Gastroesophageal sphincter (tissue), 4 donors: ENCODE results near the gene RIPK1. TPM values are rescaled to one million over a fixed set of nuclear protein-coding genes. Genes with fewer than 3 reads are reported as not detected.

Experiments used
- ATAC-seq: fragments of 150-250 bp; one replicate; pipeline ENCODE4 v1.9.1; 2016; ENCODE audit warnings: mild to moderate bottlenecking, moderate library complexity
- H3K27ac ChIP-seq, 4 donors: fragments of 200-600 bp; sonication (generic) in 3 of 4; 1 replicate in 3 of 4; 2 replicates in 1 of 4; pipeline ENCODE4 v1.5.1; 2016 to 2019
- H3K27me3 ChIP-seq: fragments of 200-600 bp; sonication (generic); one replicate; pipeline ENCODE4 v1.5.1; 2019
- H3K36me3 ChIP-seq, 2 donors: fragments of 200-600 bp; sonication (generic); one replicate each; pipeline ENCODE4 v1.5.1; 2019; ENCODE audit warnings: control low read depth in 1 of 2
- H3K4me1 ChIP-seq, 3 donors: fragments of 200-600 bp; sonication (generic); 1 replicate in 2 of 3; 2 replicates in 1 of 3; pipeline ENCODE4 v1.5.1; 2016 to 2019; ENCODE audit warnings: control low read depth in 2 of 3
- H3K4me3 ChIP-seq, 2 donors: fragments of 200-600 bp; sonication (generic); one replicate each; pipeline ENCODE4 v1.5.1; 2019; ENCODE audit warnings: mild to moderate bottlenecking in 1 of 2, moderate library complexity in 1 of 2
- H3K9me3 ChIP-seq, 3 donors: fragments of 200-600 bp; sonication (generic); one replicate each; pipeline ENCODE4 v1.5.1; 2017 to 2019; ENCODE audit warnings: control low read depth in 2 of 3
- CTCF ChIP-seq, 4 experiments: fragments of 200-600 bp in 2 of 4; fragments of 450-650 bp in 2 of 4; sonication (generic) in 1 of 4; IDR thresholded peaks; one replicate each; pipeline ENCODE4 v1.5.1; 2017 to 2019; ENCODE audit warnings: antibody characterized with exemption in 4 of 4, mild to moderate bottlenecking in 2 of 4, moderate library complexity in 2 of 4
- EP300 ChIP-seq: sonication (generic); formaldehyde crosslinking; IDR thresholded peaks from one replicate; pipeline ENCODE4 v1.6.1; 2017; ENCODE audit warnings: antibody characterized with exemption, mild to moderate bottlenecking
- POLR2A ChIP-seq, 2 donors: fragments of 450-650 bp; IDR thresholded peaks; one replicate each; pipeline ENCODE4 v1.6.1; 2017; ENCODE audit warnings: antibody characterized with exemption in 2 of 2, mild to moderate bottlenecking in 2 of 2, moderate library complexity in 1 of 2
- POLR2AphosphoS5 ChIP-seq: sonication (generic); formaldehyde crosslinking; IDR thresholded peaks from one replicate; pipeline ENCODE4 v1.6.1; 2017; ENCODE audit warnings: antibody characterized with exemption
- WGBS, 2 donors: methylation state at CpG; one replicate each; pipeline ENCODE4 v1.1.5; 2018; ENCODE audit warnings: low coverage in 1 of 2; 5-methylcytosine and 5-hydroxymethylcytosine counted together
- total RNA-seq, 4 donors: library from RNA; depleted of rRNA; stranded (reverse); fragments of >200 nt; gene quantifications; one replicate each; pipeline ENCODE4 v1.1.0, GENCODE V29; 2016

The RIPK1 gene
- total RNA-seq, 4 donors from 2014 or later, result 20.1 to 28.9 (median 25.7) TPM

GRCh38 chr6:3088968-3089367, 20.7 kb downstream of the RIPK1 start:
- ATAC-seq, result no peak
- Histone ChIP-seq H3K36me3 (peaks cover 5 to 68% of the 10 kb centered on the region in 2 donors), H3K4me3 (no peak overlapping the region), H3K27ac (peak overlapping the region in 3 of 4 donors; percentile 41 to 63 (median 41)), H3K27me3 (no peaks in the 10 kb centered on the region), H3K4me1 (no peaks in the 10 kb centered on the region), H3K9me3 (no peaks in the 10 kb centered on the region)
- 31 to 42% methylated on average over 4 of the region's 4 CpGs for WGBS, 2 donors
- TF ChIP-seq EP300 (no peak), CTCF (IDR thresholded peaks at IDR 0.05) (no peak), POLR2A (IDR thresholded peaks at IDR 0.05) (no peak), POLR2AphosphoS5 (no peak)

DNA sequence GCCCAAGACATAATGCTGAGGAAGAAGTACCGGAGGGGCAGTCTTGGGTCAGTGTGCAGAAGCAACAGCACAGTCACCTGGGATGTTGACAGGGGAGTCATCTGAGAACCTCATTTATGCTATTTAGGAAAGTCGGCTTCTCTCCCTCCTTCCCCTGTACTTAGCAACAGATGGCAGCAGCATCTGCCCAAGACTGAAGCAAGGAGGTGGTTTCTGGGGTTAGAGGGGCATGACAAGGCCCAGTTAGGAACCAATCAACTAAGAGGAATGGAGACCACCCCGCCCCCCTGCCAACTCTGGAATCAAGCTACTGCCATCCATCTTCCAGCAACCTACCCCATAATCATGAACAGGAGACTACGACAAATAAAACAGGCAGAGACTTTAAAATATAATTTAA, 21.7 kb downstream of the RIPK1 start:
- Histone ChIP-seq H3K27ac (no peak overlapping the region), H3K27me3 (no peaks in the 10 kb centered on the region), H3K4me1 (no peaks in the 10 kb centered on the region), H3K36me3 (peaks cover 5 to 67% of the 10 kb centered on the region in 2 donors), H3K9me3 (no peaks in the 10 kb centered on the region), H3K4me3 (no peak overlapping the region)
- ATAC-seq, result no peak
- TF ChIP-seq CTCF (IDR thresholded peaks at IDR 0.05) (no peak), EP300 (no peak), POLR2A (IDR thresholded peaks at IDR 0.05) (no peak), POLR2AphosphoS5 (no peak)
- WGBS, 2 donors, result 66 to 78% methylated on average over 3 to 4 of the region's 4 CpGs

DNA sequence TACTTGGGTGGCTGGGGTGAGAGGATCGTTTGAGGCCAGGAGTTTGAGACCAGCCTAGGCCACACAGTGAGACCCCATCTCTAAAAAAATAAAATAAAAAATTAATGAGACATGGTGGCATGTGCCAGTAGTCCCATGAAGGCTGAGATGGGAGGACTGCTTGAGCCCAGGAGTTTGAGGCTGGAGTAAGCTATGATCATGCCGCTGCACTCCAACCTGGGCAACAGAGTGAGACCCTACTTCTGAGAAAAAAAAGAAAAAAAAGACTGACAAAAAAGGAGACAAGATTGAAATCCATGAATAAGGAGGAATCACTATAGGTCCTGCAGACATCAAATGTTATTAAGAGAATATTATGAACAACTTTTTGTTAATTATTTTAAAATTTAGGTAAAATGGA, 26.5 kb downstream of the RIPK1 start:
- no peaks in the 10 kb centered on the region for H3K27me3 ChIP-seq
- ATAC-seq, result no peak
- TF ChIP-seq POLR2A (IDR thresholded peaks at IDR 0.05), result no peak
- TF ChIP-seq POLR2AphosphoS5, result no peak
- TF ChIP-seq CTCF (IDR thresholded peaks at IDR 0.05), result no peak
- no peak for TF ChIP-seq EP300
- H3K27ac ChIP-seq, result no peak overlapping the region
- H3K4me3 ChIP-seq, result no peak overlapping the region
- WGBS, 2 donors, result 92 to 94% methylated on average over 2 of the region's 2 CpGs
- H3K36me3 ChIP-seq, result peaks cover 4 to 66% of the 10 kb centered on the region in 2 donors
- H3K9me3 ChIP-seq, result no peaks in the 10 kb centered on the region
- H3K4me1 ChIP-seq, result no peaks in the 10 kb centered on the region

DNA sequence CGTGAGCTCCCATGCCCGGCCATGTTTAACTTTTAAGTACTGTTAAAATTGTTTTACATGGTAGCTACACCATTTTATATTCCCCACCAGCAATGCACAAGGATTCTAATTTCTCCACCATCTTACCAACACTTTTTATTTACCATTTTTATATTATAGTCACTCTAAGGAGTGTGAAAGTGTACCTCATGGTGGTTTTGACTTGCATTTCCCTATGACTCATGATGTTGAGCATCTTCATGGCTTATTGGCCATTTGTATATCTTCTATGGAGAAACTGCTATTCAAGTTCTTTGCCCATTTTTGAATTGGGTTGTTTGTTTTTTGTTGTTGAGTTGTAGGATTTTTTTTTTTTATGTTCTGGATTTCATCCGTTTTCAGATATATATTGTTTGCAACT, 34.6 kb downstream of the RIPK1 start:
- TF ChIP-seq POLR2AphosphoS5, result no peak
- no peak for TF ChIP-seq POLR2A (IDR thresholded peaks at IDR 0.05)
- TF ChIP-seq CTCF (IDR thresholded peaks at IDR 0.05), result no peak
- no peak for TF ChIP-seq EP300
- Histone ChIP-seq H3K27ac (no peak overlapping the region), H3K9me3 (no peaks in the 10 kb centered on the region), H3K4me1 (no peaks in the 10 kb centered on the region), H3K36me3 (peaks cover 0 to 99% of the 10 kb centered on the region in 2 donors), H3K4me3 (no peak overlapping the region), H3K27me3 (no peaks in the 10 kb centered on the region)
- no peak for ATAC-seq
- 88 to 95% methylated on average over 3 of the region's 3 CpGs for WGBS, 2 donors

DNA sequence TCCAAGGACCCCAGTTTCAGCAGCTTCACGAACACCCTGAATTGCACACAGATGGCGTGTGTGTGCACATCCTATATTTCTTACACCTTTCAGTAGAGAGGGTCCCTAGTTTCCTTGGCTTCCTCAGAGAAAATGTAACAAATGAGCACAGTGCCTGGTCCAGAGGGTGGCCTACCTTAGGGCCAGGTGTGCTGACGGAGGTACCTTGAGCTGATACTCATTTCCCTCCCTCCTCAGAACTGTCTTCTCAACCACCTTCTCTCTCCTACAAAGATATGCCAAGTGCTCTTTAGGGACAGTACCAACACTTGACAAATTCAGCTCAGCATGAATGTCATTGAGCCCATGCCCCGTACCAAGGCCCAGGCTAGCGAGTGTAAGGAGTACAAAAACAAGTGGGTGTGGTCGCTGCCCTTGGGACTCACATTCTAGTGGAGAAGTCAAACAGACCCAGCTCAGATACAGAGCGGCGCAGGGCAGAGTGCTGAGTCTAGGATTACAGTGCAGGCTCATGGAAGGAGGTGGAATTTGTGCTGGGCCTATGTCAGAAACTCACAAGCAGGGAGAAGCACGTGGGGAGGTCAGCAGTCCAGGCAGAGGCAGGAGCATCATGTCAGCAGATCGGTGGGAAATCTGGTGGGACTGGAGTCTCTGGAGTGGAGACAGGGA, 40.6 kb downstream of the RIPK1 start:
- no peak overlapping the region for H3K27ac ChIP-seq
- no peaks in the 10 kb centered on the region for H3K4me1 ChIP-seq
- H3K4me3 ChIP-seq, result no peak overlapping the region
- TF ChIP-seq CTCF (IDR thresholded peaks at IDR 0.05) (no peak), EP300 (no peak), POLR2A (IDR thresholded peaks at IDR 0.05) (no peak), POLR2AphosphoS5 (no peak)
- no peaks in the 10 kb centered on the region for H3K9me3 ChIP-seq
- peak; percentile 41 for ATAC-seq
- H3K36me3 ChIP-seq, result peaks cover 0 to 99% of the 10 kb centered on the region in 2 donors
- no peaks in the 10 kb centered on the region for H3K27me3 ChIP-seq
- 78 to 84% methylated on average over 5 to 8 of the region's 10 CpGs for WGBS, 2 donors
